ENCODE measurements around the gene CD151. TPM values are rescaled to one million over a fixed set of nuclear protein-coding genes. Genes with fewer than 3 reads are reported as not detected.

CD151 gene
- total and polyA plus RNA-seq, 2 experiments from 2014 or later: 62.9 to 109 TPM

- H3K27ac ChIP-seq (ENCODE audit: low read depth): no peak overlapping the region
- peak overlapping the region; percentile 89; the same call in 1 of the 2 replicates for H3K4me3 ChIP-seq
These were observed 1.9 kb downstream of the CD151 start for GRCh38 chr11:834371-835316.

More at GRCh38 chr11:834371-835316, 1.9 kb downstream of the CD151 start:
- peaks cover 41% of the 10 kb centered on the region for H3K27me3 Mint-ChIP-seq (ENCODE audit: insufficient read depth, low read depth, poor library complexity)
- peaks cover 16% of the 10 kb centered on the region; the same call in 1 of the 2 replicates for H4K20me1 ChIP-seq (replicated peaks; ENCODE audit: insufficient read depth)
- H3K79me2 ChIP-seq (replicated peaks; ENCODE audit: insufficient read depth): 0 out of 2 replicates have a peak, but pooled peaks cover 5% of the 10 kb centered on the region
- peaks cover 22% of the 10 kb centered on the region for H3K27me3 ChIP-seq (ENCODE audit: insufficient read depth)
- no peak for DNase-seq (ENCODE audit: low spot score)
- peaks cover 14% of the 10 kb centered on the region for H3K4me1 ChIP-seq (ENCODE audit: insufficient read depth)
- H3K36me3 ChIP-seq (ENCODE audit: insufficient read depth): peaks cover 3% of the 10 kb centered on the region; the same call in 1 of the 2 replicates
- H3K9me3 Mint-ChIP-seq: no peaks in the 10 kb centered on the region
- no peak overlapping the region for H3K27ac Mint-ChIP-seq
- peaks cover 23% of the 10 kb centered on the region for H3F3A ChIP-seq (replicated peaks; ENCODE audit: low read depth)
- no peak for ATAC-seq
- H2AFZ ChIP-seq: no peak overlapping the region
- H3K4me2 ChIP-seq: peak overlapping the region; percentile 93
- peaks cover 26% of the 10 kb centered on the region for H3K4me1 Mint-ChIP-seq
- no peak for TF ChIP-seq EZH2 (IDR thresholded peaks at IDR 0.05; ENCODE audit: low read depth, unreplicated experiment)
- TF ChIP-seq, protein P1, sequence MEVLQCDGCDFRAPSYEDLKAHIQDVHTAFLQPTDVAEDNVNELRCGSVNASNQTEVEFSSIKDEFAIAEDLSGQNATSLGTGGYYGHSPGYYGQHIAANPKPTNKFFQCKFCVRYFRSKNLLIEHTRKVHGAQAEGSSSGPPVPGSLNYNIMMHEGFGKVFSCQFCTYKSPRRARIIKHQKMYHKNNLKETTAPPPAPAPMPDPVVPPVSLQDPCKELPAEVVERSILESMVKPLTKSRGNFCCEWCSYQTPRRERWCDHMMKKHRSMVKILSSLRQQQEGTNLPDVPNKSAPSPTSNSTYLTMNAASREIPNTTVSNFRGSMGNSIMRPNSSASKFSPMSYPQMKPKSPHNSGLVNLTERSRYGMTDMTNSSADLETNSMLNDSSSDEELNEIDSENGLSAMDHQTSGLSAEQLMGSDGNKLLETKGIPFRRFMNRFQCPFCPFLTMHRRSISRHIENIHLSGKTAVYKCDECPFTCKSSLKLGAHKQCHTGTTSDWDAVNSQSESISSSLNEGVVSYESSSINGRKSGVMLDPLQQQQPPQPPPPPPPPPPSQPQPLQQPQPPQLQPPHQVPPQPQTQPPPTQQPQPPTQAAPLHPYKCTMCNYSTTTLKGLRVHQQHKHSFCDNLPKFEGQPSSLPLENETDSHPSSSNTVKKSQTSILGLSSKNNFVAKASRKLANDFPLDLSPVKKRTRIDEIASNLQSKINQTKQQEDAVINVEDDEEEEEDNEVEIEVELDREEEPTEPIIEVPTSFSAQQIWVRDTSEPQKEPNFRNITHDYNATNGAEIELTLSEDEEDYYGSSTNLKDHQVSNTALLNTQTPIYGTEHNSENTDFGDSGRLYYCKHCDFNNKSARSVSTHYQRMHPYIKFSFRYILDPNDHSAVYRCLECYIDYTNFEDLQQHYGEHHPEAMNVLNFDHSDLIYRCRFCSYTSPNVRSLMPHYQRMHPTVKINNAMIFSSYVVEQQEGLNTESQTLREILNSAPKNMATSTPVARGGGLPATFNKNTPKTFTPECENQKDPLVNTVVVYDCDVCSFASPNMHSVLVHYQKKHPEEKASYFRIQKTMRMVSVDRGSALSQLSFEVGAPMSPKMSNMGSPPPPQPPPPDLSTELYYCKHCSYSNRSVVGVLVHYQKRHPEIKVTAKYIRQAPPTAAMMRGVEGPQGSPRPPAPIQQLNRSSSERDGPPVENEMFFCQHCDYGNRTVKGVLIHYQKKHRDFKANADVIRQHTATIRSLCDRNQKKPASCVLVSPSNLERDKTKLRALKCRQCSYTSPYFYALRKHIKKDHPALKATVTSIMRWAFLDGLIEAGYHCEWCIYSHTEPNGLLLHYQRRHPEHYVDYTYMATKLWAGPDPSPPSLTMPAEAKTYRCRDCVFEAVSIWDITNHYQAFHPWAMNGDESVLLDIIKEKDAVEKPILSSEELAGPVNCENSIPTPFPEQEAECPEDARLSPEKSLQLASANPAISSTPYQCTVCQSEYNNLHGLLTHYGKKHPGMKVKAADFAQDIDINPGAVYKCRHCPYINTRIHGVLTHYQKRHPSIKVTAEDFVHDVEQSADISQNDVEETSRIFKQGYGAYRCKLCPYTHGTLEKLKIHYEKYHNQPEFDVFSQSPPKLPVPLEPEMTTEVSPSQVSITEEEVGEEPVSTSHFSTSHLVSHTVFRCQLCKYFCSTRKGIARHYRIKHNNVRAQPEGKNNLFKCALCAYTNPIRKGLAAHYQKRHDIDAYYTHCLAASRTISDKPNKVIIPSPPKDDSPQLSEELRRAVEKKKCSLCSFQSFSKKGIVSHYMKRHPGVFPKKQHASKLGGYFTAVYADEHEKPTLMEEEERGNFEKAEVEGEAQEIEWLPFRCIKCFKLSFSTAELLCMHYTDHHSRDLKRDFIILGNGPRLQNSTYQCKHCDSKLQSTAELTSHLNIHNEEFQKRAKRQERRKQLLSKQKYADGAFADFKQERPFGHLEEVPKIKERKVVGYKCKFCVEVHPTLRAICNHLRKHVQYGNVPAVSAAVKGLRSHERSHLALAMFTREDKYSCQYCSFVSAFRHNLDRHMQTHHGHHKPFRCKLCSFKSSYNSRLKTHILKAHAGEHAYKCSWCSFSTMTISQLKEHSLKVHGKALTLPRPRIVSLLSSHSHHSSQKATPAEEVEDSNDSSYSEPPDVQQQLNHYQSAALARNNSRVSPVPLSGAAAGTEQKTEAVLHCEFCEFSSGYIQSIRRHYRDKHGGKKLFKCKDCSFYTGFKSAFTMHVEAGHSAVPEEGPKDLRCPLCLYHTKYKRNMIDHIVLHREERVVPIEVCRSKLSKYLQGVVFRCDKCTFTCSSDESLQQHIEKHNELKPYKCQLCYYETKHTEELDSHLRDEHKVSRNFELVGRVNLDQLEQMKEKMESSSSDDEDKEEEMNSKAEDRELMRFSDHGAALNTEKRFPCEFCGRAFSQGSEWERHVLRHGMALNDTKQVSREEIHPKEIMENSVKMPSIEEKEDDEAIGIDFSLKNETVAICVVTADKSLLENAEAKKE (CRISPR knock-in tag; IDR thresholded peaks at IDR 0.05): no peak
- TF ChIP-seq POLR2AphosphoS5 (IDR thresholded peaks at IDR 0.05; ENCODE audit: low read depth): peak; percentile 27; the same call in 1 of the 2 replicates
- no peak for TF ChIP-seq NANOG (IDR thresholded peaks at IDR 0.05; ENCODE audit: borderline replicate concordance)
- H3K9me2 ChIP-seq (ENCODE audit: insufficient read depth): no peaks in the 10 kb centered on the region
- H3K36me3 Mint-ChIP-seq (ENCODE audit: low read depth): peaks cover 20% of the 10 kb centered on the region; the same call in 2 of the 3 replicates
- H3K4me3 Mint-ChIP-seq: peak overlapping the region; percentile 73; the same call in 2 of the 3 replicates
